Stromal cell of bone marrow (primary cell): ENCODE results near the gene DOK3.

Experiments
- DNase-seq: peaks from one replicate; pipeline ENCODE4 v3.0.0-alpha.2; 2012; ENCODE audit warnings: low read depth

Gene DOK3

DNA sequence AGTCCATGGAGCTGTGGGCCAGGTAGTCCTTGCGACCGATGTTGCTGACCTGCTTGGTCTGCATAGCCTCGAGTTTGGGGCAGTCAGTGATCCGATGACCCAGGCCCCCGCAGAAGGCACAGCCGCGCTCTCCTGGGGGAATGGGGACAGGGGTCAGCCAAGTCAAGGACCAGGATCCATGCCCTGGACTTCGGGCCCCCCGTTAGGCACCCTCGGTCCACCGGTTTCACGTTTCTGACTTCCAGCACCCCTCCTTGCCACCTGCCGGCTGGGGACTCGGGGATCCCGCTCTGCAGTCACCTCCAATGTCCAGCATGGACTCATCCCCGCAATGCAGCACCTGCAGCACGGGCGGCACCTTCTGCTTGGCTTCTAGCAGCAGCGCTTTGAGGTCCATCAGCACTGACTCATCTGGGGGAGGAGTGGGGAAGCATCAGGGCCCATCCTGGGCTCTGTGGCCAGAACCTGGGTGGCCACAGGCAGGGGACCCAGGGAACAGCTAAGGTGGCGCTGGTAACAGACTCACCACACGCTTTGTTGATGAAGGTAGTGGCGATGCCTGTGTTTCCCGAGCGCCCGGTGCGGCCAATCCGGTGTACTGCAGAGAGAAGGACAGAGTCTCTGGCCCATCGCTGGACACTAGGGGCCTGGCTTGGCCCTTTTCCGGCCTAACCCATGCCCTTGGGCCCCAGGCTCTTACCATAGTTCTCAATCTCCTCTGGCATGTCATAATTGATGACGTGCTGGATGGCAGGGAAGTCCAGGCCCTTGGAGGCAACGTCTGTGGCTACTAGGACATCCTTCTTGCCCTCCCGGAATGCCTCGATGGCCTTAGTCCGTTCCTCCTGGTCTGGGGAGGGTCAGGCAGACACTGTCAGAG lies 2.4 kb upstream of the DOK3 start:
- DNase-seq: no peak

DNA sequence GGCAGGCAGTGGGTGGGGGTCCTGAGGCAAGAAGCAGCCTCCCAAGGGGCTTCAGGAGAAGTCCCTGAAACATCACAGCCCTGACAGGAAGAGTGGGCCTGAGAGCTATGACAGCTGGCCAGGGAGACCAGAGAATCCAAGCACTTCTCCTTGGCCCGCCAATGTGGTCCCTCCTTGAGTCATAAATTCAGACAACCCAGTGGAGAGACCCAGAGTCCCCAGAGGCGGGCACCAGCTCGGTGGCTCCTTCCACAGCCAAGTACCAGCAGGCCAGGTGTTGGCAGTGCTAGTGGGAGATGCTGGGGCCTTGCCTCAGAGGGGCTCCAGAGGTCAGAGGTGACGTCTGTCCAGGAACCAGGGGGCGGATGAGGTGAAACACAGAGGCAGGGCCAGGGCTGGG lies 1.6 kb upstream of the DOK3 start:
- DNase-seq: no peak

DNA sequence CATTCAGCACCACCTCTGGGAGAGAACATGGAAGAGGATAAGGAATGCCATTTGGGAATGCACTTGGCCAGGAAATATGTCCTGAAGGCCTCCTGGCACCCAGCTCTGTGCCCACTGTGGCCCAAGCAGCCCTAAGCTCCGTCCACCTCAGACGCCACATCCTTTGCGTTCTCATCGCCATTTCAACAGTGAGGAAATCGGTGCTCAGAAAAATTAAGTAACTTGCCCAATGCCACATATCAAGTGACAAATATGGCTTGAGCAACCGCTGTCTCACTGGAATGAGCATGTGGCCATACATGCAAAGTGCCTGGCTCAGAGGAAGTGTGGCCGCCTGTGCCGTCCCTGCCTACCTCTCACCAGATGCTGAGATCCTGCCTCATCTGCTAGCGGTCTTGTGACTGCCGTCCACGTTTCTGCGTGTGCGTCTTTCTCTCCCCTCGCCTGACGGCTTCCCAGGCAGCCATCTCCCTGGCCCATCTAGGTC lies 984 bp upstream of the DOK3 start:
- DNase-seq: no peak

DNA sequence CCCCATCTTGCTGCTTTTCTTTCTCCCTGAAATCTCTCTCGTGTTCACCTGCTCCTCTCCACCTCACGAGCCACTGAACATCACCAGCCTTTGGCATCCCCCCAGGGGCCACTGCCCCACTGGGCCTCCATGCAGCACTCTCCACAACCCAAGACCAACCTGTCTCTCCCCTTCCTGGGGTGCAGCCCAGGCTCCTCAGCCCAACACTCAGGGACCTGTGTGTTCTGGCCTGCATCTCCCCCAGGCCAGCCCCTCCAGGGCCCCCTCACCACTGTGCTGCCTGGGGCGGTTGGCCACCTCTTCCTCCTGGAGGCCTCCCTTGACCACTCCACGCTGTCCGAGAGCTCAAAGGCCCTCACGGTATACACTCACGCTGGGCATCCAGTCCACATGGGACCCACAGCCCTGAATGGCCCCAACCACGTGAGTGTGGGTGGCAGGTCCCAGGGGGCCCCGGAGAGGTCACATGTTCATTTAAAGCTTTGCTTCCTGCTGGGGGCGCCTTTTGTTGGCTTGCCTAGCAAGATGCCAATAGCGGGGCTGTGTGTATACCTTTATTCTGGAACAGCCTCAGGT lies 453 bp upstream of the DOK3 start:
- no peak for DNase-seq

DNA sequence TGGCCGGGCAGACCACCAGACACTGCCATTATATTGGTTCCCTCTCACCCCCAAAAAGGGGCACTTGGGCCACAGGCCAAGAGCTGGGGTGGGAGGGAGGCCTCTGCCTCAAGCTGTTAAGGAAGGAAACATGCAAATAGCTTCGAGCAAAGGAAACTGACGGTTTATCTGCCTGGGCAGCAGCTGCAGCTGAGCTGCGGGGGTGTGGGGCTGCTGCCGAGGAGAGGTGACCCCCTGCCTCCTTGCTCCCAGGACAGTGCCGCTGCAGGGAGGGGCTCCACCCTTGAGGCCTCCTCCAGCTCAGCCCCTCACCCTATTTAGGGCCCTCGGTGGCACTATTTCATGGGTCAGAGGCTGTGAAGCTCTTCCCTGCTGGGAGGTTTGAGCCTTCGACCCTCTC lies 789 bp downstream of the DOK3 start:
- no peak for DNase-seq

DNA sequence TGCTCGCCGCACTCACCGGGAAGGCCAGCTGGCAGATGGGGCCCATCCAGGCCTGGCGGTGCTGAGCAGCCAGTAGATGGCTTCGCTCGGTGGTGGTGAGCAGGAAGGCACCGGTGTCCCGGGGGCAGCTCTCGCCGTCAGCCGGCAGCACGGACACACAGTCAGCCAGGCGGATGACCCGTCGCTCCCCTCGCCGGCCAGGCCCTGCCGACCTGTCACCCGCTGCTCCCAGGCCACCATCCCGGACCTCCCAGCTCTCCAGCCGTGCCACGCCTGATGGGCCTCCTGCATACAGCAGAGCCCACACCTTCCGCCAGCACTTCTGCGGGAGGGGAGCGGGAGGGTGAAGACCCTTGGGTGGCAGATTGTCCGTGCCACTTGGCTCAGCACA lies 1.4 kb downstream of the DOK3 start:
- no peak for DNase-seq

DNA sequence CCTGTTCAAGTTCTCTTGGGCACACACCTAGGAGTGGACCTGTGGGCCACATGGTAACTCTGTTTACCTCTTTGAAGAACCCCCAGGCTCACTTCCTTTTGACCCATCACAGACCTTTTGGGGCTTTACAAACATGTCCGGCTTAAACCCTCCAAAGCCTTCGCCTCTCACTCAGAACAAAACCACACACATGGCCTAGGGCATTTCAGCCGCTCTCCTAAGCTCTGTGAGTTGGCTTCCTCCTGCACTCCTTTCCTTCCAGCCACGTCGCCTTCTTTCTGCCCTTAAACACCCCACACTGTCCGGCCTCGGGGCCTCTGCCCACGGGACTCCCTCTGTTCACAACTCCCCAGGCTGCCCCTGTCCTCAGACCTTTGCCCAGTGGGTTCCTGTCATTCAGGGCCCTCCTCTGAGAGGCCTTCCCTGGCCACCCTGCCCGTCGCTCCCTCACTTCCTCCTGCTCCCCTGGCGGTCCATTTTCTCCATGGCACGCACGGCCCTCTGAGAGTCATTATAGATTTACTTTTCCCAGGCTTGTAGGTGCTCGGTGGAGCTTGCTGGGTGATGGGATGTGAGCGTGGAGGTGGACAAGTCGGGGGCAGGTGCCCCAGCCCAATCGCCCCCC lies 1.9 kb downstream of the DOK3 start:
- no peak for DNase-seq

DNA sequence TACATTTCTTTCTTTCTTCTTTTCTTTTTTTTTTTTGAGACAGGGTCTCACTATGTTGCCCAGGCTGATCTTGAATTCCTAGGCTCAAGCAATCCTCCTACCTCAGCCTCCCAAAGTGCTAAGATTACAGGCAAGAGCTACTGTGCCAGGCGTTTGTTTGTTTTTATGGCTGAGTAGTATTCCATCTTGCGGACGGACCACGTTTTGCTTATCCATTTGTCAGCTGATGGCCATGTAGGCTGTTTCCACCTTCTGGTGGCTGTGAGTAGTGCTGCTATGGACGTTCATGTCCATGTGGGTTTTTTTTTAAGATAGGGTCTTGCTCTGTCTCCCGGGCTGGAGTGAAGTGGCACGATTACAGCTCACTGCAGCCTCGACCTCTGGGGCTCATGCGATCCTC lies 2.5 kb downstream of the DOK3 start:
- DNase-seq: no peak

DNA sequence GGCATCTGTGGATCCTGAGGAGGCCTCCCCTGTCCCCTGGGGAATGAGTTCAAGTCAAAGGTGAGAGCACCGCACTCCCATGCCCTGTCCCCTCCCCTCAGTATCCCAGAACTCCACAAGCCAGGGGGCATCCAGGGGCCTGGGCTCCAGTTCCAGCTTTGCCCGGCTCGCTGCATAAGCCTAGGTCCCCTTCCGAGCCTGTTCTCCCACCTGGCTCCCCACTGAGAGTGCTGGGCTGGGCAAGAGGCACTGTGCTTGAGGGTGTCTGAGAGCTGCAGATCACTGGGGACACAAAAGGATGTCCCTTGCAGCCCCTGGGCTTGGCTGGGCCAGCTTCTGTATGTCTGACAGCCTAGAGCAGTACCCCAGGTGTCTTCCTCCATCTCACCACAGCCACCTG lies 4.6 kb downstream of the DOK3 start:
- no peak for DNase-seq

DNA sequence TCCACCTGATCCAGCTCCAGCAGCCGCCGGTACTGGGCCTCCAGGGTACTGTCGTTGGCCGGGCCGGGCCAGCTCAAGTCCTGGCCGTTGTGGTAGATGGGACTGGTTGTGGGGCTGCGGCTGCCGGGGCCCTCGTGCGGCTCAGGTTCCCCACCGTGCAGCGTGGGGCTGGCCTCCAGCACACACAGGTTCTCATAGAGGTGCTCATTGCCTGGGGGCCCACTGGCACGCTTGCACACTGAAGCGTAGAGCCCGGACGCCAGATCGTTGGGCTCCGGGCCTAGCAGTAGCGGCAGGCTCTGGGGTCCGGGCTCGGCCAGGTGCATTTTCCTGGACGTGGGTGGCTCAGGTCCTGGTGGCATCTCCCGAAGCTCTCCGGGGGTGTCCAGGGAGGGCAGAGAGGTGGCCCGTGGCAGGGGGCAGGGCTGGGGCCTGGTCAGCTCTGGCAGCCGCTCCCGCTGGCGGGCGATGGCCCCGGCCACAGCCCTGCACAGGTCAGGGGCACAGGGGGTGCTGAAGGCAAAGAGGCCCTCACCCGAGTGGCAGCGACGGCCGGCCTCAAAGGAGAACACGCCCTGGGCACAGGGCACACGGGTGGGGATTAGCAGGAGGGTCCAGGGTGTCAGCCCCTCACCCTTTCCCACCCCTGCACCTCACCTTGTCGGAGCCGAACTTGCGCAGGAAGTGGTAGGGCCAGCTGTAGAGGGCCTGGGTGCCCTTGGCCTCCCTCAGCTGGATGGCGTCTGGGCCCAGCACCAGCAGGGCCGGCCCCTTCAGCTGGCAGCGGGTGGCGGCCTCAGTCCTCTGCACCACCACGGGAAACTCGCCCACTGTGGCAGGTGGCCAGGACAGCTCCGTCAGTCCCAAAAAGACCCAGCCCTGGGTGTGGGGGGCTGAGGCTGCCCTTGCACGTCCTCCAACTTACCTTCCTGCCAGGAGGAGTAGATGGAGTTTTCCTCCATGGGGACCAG lies 5.3 kb downstream of the DOK3 start:
- DNase-seq: no peak

DNA sequence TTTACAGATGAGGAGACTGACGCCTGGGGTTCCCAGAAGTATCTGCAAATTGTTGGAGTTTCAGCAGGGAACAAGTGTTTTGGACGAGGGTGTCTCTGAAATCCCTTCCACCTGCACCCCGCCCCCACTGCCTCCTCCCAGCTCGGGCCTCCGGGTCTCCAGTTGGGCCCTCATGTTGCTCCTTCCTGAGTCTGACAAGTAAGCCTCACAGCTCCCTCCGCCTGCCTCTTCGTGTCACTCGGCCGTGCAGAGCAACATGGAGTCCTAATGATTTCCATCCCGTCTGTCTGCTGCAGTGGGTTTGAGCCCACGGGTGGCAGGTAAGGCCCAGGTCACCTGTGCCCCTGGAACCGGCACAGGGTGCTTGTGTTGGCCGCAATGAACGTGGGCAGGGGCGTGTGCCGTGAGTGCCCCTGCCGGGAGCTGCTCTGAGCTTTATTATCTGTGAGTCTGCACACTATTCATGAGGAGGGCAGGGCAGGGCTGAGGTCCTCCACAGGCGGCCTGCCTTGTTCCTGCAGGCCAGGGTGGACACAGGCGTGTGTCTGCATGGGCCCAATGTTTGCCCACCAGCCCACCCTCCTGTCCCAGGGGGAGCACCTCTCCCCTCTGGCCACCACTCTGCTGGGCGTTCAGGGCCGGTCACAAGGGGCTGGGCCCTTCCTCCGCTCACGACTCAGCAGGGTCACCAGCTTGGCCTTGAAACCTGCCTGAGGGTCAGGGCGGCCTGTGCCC lies 6.1 kb downstream of the DOK3 start:
- no peak for DNase-seq

DNA sequence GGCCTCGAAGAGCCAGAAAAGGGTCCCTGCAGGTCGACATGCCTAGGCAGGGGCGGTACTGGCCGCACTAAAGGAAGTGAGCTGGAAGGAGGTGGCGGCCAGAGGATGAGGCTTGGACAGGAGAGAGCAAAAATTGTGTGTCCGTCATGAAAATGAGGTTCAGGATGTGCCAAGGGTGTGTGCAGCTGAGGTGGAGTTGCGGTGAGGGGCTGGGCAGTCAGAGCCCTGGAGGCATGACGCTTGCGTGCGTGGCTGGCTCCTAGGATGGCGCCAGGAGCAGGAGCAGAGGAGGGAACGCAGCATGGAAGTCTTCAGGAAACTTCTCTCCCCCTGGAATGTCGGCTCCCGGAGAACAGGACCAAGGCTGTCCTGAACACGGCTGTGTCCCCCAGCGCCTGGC lies 6.7 kb downstream of the DOK3 start:
- DNase-seq: no peak

DNA sequence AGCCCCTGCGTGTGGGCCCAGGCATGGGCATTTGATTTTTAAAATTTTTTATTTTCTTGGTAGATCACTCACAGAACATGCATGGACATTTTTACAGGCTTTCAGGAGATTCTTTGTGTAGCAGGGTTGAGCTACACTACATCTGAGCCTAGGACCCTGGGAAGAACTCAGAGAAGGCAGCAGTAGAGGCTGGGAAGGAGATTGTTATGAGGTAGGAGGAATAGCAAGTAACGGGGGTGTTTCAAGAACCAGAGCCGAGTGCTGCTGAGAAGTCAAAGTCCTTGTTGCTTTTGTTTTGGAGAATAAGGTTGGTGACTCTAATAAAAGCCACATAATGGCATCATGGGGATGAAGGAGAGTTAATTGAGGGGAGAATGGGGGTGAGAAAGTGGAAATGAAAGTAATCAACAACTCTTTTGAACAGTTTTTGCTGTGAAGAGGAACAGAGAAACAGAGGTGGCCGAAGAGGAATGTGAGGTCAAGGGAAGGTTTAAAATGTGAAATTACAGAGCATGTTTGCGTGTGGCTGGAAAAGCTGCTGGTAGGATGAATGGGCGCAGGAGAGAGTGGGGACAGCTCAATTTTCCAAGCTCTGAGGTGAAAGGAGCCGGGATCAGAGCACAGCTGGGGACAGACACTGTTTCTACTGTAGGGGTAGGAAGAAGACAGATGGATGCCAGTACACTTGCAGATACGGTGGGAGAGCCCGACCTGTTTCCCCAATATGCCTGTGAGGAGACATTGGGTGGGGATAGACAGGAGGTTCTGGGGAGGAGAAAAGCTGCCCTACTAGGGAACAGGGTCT lies 7.5 kb downstream of the DOK3 start:
- DNase-seq: no peak

DNA sequence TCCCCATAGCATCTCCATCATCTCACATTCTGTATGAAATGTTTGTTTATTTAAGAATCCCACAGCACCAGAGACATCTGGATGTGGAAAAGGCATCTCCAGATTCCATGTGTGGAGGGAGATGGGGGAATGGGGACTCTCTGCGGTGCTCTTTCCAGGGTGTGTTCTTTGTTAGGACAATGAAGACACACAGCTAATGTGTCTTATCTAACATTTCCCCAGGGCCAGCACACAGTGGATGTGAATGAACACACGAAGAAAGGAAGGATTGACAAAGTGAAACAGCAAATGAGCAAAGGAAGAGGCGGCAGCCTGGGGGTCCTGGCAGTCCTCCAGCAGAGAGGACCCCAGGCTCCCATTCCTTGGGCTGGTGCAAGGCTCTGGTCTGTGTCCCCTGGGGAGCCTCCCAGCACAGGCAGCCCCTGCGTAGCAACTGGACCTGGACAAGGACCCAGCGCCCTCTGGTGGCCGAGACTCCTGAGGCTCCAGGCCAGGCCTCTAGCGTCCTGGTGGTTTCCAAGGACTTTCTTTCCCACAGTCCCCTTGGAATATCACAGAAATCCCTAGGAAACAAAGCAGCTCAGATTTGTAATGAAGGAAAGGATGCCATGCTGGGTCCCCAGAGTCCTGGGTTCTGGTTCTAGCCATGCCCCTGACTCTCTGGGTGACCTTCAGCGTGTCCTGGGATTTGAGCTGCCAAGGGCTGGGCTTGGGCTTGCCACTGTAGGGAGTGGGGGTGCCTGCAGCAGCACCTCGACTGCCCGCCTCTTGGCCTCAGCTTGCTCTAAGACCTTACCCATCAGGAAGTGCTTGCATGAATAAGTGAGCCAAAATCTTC lies 8.7 kb downstream of the DOK3 start:
- DNase-seq: peak; percentile 63

DNA sequence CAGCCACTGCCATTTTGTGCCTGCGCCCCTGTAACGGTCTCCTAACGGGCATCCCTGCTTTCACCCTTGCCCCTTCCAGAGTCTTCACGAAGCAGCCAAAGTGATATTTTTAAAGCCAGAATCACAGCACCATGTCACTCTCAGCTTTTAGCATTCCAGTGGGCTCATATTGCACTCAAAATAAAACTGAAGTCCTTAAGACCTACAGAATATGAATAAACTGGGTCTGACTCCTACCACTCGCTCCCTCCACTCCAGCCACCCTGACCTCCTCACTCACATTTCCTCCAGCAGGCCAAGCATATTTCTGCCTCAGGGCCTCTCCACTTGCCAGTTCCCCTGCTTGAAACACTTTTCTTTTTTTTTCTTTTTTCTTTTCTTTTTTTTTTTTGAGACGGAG lies 9.8 kb downstream of the DOK3 start:
- DNase-seq: no peak

DNA sequence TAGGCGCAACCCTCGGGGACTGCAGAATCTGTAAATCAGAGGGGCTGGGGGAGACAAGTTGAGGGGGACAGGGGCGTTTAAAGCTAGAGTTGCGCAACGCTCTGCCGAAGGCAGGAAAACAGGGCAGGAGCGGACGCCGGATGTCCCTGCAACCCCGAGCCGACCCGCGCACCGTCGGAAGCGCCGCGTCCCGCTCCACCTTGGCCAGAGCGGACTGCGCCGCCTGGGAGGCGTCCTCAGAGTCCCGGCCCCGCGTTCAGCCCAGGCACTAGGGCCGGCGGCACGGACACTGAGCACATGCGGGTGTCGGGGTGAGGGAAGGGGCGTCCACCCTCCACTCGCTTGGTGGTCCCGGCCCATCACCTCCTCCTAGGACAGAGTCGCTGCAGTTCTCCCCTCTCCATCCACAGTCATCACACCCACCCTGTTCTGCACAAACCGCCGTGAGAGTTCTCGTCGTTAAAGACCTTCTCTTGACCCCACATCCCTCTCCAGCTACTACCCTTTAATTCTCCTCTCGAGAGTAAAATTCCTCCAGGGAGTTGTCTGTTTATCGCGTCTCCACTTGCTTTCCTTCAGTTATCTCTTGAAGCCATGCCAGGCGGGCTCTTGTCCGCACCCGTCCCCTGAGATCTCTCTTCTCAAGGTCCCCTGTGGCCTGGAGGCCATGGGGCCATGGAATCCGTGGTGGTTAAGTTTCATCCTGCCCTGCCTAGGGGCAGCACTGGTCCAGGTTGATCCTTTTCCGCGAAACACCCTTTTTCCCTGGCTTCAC lies 11.4 kb downstream of the DOK3 start:
- no peak for DNase-seq

DNA sequence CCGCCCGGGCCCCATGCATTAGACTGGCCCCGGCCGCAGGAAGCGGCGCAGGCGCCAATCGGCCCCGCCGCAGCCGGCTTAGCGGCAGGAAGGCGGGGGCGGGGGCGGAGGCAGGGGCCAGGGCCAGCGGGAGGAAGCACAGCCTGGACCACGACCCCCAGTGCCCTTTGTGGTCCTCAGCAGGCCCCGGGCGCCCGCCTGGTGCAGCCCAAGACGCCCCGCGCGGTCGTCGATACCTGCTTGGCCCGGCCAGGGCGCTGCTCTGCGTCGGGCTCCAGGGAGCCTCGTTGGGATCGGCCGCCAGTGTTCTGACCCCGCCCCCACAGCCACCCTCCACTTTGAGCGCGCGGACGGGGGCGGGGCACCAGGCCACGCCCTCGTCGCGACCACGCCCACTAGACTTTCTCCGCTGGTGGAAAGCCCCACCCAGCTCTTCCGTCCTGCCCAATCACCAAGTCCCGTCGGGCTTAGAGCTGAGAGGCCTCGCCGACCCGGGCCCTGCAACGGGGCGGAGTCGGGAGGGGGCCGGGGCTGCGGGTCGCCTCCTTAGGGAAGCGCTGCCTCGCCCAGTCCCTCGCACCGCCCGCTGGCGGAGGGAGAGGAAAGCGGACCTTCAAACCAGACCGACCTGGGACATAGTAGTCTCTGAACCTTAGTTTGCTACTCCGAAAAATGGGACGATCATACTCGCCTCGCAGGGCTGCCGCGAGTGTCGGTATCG lies 12.2 kb downstream of the DOK3 start, which contains the start of gene PDLIM7:
Gene PDLIM7, minus strand, starts transcription at position 313 of the 721 bp plus-strand sequence. CDS start 1,092 bp downstream, outside the sequence.
- DNase-seq: peak; percentile 90

DNA sequence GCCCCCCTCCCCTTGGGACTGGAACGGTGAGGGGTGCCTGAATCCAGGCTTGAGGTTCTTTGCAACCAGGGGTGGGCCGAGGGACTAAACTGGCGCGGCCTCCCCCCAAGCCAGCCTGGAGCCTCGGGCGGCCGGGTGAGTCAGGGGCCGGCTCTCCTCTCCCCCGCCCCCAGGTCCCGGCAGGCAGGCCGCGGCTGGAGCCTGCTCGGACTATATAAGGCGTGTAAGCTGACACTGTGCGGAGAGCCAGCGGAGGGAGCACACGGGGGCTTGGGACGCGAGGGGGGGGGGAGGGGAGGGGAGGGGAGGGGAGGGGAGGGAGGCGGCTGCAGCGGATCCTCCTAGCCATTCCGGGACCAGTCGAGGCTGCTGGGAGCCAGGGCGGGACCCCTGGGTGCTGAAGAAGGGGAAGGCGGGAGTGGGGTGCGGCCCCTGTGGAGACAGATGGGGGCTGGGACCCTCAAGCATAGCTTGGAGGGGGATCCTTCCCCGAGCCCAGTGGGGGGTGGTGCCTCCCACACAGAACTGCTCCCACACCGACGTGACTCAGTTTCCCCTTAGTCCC lies 12.8 kb downstream of the DOK3 start:
- DNase-seq: peak; percentile 87
